Stimulated activated naive CD4-positive, alpha-beta T cell (primary cell): ENCODE measurements around the gene MIA2.
"Not testable (repeated sequence)": the region's sequence is repeated elsewhere in the genome, so short reads cannot be mapped to it uniquely, and the experiment has no call there.

Experiments used
- DNase-seq, 6 experiments: peaks; one replicate each; lab custom pipeline; 2025; lab: John Stamatoyannopoulos, UW

The MIA2 gene

DNA sequence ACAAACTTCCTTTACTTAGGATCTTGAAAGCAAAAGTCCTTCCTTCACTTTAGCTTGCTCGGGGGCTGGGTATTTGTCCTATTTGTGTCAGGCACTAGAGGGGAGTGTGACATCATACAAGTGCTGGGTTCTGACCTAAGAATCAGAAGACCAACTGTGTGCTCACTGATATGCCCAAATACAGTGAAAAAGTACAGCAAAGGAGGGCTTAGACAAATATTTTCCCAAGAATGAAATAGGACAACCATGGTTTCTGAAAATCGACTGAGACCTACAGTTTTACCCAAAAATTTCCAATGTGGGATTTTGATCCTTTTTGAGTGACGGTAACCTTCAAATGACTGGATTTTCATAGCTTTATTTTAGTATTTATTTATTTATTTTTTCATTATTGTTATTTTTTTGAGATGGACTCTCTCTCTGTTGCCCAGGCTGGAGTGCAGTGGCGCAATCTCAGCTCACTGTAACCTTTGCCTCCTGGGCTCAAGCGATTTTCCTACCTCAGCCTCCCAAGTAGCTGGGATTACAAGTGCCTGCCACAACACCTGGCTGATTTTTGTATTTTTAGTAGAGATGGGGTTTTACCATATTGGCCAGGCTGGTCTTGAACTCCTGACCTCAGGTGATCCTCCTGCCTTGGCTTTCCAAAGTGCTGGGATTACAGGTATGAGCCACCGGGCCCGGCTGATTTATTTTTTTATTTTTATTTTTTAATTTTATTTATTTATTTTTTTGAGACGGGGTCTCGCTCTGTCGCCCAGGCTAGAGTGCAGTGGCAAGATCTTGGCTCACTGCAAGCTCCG, 1.8 kb upstream of the MIA2 start:
- DNase-seq, result peak in 2 of 6 experiments; percentile 5 to 31

DNA sequence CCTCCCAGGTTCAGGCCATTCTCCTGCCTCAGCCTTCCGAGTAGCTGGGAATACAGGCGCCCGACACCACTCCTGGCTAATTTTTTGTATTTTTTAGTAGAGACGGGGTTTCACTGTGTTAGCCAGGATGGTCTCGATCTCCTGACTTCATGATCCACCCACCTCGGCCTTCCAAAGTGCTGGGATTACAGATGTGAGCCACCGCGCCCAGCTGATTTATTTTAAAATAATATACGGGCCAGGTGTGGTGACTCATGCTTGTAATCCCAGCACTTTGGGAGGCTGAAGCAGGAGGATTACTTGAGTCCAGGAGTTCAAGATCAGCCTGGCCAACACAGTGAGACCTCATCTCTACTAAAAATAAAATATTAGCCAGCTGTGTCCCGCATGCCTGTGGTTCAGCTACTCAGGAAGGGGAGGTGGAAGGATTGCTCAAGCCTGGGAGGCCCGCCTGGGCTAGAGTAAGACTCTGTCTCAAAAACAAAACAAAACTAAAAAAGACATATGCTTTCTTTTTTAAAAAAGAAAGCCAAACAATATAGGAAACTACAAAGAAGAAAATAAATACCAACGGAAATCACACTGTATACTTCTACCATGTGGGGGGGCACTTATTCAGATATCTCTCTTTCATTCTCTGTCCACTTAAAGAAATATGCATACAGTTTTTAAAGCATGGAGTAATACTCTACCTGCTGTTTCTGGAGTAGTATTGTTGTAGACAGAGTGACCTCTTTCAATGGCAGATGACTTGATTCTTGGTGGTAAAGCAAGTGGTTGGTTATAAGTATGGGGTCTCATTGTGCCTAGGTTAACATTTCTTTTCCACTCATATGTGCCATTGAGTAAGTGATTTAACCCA, 930 bp upstream of the MIA2 start:
- DNase-seq, result no peak

DNA sequence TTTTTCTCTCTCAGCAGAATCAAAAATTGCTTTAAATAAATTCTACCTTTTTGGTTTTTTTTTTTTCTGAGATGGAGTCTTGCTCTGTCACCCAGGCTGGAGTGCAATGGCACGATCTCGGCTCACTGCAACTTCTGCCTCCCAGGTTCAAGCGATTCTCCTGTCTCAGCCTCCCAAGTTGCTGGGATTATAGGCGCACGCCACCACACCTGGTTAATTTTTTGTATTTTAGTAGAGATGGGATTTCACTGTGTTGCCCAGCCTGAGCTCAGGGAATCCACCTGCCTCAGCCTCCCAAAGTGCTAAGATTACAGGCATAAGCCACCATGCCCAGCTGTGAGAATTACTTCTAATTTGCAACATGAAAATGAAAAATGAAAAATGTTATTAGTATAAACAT, 1.3 kb downstream of the MIA2 start:
- not testable (repeated sequence) for DNase-seq

DNA sequence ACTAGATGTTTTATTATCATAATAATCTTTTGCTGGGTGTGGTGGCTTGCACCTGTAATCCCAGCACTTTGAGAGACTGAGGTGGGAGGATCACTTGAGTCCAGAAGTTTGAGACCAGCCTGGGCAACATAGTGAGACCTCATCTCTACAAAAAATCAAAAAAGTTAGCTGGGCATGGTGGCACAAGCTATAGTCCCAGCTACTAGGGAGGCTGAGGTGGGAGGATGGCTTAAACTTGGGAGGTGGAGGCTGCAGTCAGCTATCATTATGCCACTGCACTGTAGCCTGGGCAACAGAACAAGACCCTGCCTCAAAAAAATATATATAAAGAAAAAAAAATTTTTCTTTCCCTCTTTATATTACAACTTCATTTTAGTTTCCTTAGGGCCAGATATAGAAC, 1.8 kb downstream of the MIA2 start:
- DNase-seq, result not testable (repeated sequence)

DNA sequence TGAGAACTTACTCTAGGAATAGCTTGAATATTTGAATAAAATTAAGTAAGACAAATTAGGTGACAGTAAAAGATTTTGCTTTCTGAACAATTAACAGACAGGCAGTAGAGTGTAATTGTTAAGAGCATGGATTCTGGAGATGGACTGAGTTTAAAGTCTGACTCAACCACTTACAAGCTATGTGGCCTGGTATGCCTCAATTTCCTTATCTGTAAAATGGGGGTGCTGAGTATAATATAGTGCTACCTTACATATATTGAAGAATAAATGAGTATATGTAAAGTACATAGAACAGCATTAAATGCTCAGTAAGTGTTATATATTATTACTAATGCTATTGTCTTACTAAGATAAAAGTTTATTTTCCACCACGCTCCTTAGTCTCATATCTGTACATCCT, 7.1 kb downstream of the MIA2 start:
- DNase-seq, result no peak

DNA sequence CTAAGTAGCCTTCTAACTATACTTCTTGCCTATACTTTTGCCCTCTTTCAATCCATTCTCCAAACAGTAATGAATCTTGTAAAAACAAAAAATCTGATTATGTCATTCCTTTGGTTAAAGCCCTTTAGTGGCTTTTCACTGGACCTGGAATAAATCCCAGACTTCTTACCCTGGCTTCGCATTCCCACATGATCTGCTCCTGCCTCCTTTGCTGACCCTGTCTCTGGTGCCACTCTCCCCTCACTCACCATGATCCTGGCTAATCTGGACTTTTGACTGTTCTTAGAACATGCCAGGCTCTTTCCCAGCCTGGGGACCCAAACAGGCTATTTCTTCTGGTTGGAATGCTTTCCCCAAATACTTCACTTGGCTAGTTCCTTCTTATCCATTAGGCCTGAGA, 7.9 kb downstream of the MIA2 start:
- no peak for DNase-seq

DNA sequence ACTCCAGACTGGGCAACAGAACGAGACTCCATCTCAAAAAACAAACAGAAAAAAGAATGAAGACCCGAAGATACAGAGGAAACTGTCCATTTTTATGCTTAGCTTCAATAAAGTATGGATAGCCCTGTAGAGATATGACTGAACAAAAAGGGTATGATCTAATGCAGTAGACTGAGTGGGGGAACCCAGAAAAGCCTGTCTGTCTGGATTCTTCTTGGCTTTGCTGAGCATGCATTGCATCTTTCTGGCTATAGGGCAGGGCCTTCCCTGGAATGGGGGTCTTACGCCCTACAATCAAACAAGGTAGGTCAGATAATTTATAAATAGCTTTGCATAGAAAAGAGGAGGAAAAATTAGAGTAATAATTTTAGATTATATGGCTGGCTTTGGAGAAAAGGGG, 10.1 kb downstream of the MIA2 start:
- DNase-seq, result no peak

DNA sequence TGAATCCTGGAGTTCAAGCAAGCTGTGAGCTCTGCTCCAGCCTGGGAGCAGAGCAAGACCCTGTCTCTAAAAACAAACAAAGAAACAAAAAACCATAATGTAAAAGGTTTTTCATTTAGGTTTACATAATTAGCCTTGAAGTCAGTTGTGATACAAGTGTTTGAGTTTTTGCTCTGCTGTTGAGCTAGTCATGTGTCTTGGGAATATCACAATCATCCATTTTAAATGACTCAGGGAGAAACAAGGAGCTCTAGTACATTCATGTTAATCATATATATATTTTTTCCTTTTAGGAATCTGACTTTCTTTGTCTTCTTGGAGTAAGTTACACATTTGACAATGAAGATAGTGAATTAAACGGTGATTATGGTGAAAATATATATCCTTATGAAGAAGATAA, 12.9 kb downstream of the MIA2 start:
- DNase-seq, result no peak

DNA sequence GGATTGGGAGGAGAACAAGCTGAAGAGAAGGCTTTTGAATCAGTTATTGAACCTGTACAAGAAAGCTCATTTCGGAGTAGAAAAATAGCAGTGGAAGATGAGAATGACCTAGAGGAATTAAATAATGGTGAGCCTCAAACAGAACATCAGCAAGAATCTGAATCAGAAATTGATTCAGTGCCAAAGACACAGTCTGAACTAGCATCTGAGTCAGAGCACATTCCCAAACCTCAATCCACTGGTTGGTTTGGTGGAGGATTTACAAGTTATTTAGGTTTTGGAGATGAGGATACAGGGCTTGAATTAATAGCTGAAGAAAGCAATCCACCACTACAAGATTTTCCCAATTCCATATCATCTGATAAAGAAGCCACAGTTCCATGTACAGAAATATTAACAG, 13.5 kb downstream of the MIA2 start:
- no peak for DNase-seq

DNA sequence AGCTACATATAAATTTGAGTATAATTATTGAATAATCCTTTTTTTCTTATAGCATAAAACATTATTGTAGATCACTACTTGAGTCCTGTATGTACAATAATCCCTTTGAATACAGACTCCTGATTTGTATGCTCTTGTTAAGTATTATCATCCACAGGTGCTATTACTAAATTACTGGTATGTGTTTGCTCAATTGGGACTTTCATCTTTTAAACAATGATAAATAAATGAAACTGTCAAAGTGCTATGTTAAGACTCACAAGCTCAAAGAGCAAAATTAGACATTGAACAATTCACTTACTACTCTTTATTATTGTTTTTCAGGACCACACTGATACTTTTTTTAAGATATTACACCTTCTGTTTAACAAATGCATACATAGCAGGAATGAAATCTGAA, 17.8 kb downstream of the MIA2 start:
- DNase-seq, result no peak

DNA sequence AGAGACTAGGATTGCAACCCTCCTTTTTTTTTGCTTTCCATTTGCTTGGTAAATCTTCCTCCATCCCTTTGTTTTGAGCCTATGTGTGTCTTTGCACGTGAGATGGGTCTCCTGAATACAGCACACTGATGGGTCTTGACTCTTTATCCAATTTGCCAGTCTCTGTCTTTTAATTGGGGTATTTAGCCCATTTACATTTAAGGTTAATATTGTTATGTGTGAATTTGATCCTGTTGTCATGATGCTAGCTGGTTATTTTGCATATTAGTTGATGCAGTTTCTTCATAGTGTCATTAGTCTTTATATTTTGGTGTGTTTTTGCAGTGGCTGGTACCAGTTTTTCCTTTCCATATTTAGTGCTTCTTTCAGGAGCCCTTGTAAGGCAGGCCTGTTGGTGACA, 23.7 kb downstream of the MIA2 start:
- not testable (repeated sequence) for DNase-seq

DNA sequence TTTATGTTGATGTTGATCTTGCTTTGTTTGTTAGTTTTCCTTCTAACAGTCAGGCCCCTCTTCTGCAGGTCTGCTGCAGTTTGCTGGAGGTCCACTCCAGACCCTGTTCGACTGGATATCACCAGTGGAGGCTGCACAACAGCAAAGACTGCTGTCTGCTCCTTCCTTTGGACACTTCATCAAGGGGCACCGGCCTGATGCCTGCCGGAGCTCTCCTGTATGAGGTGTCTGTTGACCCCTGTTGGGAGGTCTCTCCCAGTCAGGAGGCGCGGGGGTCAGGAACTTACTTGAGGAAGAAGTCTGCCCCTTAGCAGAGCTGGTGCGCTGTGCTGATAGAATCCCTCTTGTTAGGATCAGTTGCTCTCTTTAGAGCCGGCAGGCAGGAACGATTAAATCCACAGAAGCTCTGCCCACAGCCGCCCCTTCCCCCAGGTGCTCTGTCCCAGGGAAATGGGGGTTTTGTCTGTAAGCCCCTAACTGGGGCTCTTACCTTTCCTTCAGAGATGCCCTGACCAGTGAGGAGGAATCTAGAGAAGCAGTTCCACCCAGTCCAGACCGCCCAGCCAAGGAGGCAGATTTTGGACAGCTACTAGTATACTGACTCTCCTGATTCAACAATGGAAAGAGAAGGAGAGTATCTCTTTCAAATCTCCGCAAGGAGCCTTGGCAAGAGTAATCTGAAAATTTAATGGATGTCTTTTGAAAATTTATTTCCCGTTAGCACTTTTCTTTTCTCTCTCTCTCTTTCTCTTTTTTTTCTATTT, 25.2 kb downstream of the MIA2 start:
- no peak for DNase-seq

DNA sequence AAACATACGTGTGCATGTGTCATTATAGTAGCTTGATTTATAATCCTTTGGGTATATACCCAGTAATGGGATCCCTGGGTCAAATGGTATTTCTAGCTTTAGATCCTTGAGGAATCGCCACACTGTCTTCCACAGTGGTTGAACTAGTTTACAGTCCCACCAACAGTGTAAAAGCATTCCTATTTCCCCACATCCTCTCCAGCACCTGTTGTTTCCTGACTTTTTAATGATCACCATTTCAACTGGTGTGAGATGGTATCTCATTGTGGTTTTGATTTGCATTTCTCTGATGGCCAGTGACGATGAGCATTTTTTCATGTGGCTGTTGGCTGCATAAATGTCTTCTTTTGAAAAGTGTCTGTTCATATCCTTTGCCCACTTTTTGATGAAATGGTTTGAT, 26.4 kb downstream of the MIA2 start:
- not testable (repeated sequence) for DNase-seq

DNA sequence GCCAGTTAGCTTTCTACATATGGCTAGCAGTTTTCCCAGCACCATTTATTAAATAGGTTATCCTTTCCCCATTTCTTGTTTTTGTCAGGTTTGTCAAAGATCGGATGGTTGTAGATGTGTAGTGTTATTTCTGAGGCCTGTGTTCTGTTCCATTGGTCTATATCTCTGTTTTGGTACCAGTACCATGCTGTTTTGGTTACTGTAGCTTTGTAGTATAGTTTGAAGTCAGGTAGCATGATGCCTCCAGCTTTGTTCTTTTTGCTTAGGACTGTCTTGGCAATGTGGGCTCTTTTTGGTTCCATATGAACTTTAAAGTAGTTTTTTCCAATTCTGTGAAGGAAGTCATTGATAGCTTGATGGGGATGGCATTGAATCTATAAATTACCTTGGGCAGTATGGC, 28.5 kb downstream of the MIA2 start:
- not testable (repeated sequence) for DNase-seq

DNA sequence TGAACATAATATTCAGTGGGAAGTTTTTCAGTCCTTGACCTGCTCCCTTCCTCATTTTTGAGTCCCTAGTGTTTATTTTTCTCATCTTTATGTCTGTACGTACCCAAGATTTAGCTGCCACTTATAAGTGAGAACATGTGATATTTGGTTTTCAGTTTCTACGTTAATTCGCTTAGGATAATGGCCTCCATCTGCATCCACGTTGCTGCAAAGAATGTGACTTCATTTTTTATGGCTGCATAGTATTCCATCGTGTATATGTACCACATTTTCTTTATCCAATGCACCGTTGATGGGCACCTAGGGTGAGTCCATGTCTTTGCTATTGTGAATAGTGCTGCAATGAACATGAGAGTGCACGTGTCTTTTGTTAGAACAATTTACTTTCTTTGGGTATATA, 30.3 kb downstream of the MIA2 start:
- DNase-seq, result no peak

DNA sequence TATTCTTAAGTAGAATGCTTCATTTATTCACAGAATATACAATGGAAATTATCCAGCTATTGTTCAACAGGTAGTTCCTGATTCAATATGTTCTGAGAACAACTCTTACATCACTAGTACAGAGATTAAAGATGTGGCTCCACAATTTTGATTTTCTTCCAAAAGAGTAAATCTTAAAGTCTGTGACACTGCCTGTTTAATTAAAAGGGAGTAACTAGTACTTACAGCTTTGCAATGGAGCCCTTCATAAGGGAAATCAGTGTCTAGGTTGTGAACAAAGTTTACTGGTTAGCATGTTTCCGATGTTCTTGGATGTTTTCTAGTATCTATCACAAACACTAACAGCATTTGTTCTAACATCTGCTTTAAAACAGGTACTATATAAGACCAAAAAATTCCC, 30.8 kb downstream of the MIA2 start:
- DNase-seq, result no peak

DNA sequence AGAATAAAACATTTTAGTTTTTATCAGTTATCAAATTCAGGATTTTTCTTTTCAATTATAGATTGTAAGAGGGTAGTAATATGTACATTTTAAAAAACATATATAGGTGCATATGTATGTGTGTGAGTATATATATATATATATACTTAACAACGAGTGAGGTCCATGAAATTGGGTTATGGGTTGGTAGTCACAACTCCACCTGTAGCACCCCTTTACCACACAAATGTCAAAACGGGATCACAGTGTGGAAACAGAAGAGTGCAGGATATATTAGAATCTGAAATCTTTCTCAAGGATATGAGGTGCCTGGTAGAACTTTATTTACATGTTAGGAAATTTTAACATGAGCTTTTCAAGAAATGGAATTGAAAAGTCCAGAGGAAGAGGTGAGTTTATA, 31.3 kb downstream of the MIA2 start:
- DNase-seq, result no peak

DNA sequence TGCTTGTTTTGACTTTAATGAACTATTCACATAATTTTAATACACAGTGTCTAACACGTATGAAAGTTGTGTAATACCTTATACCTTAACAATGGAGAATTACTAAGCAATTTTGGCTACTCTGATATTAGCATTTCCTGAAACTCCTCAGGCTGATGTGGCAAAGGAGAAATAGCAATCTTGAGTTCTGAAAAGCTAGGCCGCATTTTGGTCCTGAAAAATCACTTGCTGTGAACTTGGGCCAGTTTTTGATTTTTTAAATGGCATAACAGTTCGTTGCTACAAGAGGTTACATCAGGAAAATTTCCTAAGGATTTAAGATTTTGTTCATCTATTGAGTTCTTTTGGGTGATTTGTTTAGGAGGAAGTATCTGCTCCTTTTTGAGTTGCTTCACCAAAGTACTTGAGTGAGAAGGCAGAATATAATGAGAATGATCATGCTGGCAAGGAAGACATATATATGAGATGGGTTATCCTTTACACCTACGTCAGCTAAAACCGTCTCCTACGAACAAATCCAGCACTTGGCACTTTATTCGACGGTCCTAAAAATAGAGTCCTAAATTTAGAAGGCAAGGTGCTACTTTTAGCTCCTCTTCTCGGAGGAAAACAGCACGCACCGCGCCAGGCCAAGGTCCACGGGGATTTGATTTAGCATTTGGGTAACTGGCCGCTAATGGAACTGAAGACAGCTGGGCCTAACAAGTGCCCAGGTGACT, 32.2 kb downstream of the MIA2 start:
- peak in 1 of 6 experiments; percentile 49 for DNase-seq

DNA sequence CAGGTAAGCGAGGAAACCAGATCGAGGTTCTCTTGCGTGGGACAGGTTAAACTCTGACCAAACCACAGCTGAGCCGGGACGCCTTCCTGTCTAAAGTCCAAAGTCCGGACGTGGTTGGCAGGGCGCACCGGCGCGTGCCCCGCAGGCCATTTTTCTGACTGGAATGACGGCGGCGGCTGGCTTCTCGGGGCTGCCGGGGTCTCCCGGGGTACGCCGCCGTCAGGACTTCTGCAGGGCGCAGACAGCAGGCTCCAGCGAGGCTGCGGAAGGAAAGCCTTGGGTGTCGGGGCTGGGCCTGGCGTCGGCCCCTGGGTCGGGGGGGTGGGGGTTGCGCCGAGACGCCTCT, 32.8 kb downstream of the MIA2 start:
- no peak for DNase-seq

DNA sequence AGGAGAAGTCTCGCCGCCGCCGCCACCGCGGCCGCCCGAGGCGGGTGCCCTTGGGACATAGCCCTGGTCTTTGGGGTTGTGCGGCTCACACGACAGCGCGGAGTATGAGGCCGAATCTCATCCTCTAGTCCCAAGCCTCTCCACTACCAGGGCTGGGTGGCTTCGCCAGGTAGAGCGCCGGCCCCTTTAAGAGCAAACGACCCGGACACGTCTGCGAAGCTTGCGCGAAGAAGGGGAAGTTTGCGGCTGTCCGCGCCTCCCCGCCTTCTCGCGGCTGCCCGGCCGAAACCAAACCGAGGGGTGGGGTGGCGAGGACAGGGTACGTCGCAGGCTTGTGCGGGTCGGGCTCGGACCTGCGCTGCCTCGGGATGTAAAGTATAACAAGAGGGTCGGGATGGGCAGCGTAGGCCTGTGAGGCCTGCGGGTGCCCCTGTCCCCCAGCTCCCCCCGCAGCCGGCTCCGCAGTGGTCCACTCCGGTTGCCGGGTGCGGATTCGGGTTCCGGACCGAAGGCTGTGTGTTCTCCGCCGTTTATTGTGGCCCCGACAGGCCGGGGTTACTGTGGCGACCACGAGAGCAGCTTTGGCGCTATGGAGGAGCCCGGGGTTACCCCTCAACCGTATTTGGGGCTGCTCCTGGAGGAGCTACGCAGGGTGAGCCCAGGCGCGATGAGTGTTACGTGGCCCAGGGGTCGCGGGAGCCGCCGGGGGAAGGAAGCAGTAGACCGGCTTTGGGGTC, 33.3 kb downstream of the MIA2 start:
- peak; percentile 49 to 88 (median 64) for DNase-seq

DNA sequence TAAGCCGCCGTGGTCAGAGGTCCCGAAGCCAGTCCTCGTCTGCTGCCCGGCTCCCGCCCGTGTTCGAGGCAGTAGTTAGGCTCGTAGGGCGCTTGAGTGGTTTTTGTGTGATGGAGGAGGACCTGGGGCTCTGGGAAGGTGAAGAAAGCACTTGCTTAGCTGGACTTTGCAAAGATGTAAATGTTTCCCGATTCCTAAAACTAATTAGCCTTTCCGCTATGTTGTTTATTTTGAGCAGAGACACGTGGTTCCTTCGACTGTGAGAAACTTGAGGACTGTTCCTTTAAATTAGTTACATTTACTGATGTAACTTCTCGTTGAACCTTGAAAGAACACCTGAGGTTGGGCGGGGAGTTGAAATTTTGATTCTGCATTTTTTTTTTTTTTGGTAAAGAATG, 33.9 kb downstream of the MIA2 start:
- DNase-seq, result peak in 3 of 6 experiments; percentile 55 to 73 (median 56)
